BJ (cell line): ENCODE data around the gene LDB2. TPM values are rescaled to one million over a fixed set of nuclear protein-coding genes. Genes with fewer than 3 reads are reported as not detected.

Experiments
- CTCF ChIA-PET: fragments of 350-600 bp; formaldehyde crosslinking; extraction: SDS; loops from one replicate; lab custom pipeline; 2021; ENCODE audit warnings: antibody characterized with exemption, inconsistent platforms; lab: Yijun Ruan, JAX
- POLR2A ChIA-PET: fragments of 300-600 bp; sonication (Branson Sonifier 250); formaldehyde crosslinking; extraction: SDS; loops from one replicate; lab custom pipeline; 2021; ENCODE audit warnings: antibody characterized with exemption; lab: Charles Lee
- DNase-seq: peaks from one replicate; pipeline ENCODE4 v3.0.0-alpha.2; 2011; ENCODE audit warnings: low read depth
- H3K27me3 ChIP-seq: 2 replicates; pipeline ENCODE4 v1.6.0; 2011; ENCODE audit warnings: low read length; ENCODE audit not compliant: control insufficient read depth, insufficient read depth
- H3K36me3 ChIP-seq: 2 replicates; pipeline ENCODE4 v1.5.1; 2011; ENCODE audit warnings: low read length; ENCODE audit not compliant: control insufficient read depth, insufficient read depth
- H3K4me3 ChIP-seq: 2 replicates; pipeline ENCODE4 v1.5.1; 2011; ENCODE audit warnings: low read depth, mild to moderate bottlenecking, control low read depth, low read length
- polyA plus RNA-seq: library from polyadenylated mRNA; depleted of rRNA; stranded (reverse); fragments of >200 nt; gene quantifications from 2 replicates; pipeline ENCODE4 v1.2.3, GENCODE V29; 2011
- TF ChIP-seq, protein P1 (sequence below): IDR thresholded peaks from 2 replicates; pipeline ENCODE4 v1.5.1; 2011; ENCODE audit warnings: low read depth, mild to moderate bottlenecking, control low read depth, inconsistent platforms, low read length, moderate library complexity; ENCODE audit not compliant: insufficient read depth

The LDB2 gene
- polyA plus RNA-seq, 1 experiment: 79.7 TPM

DNA sequence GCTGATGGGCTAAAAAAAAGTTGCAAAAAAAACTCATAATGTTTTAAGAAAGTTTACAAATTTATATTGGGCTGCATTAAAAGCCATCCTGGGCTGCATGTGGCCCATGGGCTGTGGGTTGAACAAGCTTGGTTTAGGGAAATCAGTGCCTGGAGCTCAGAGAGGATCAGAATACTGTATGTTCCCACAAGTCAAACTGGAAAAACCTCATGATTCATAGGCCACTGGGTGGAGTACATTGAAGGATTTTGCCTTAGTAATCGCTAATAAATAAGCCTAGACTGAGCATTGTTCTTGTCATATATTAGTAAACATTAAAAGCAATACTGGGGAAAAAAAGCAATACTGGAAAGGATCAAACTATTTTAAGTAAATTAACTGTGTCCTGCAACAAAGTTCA, 425.9 kb downstream of the LDB2 start:
- no peak for DNase-seq
- Histone ChIP-seq H3K4me3 (no peak overlapping the region), H3K36me3 (no peaks in the 10 kb centered on the region), H3K27me3 (no peaks in the 10 kb centered on the region)
- POLR2A ChIA-PET: no interaction called here
- TF ChIP-seq, protein P1, sequence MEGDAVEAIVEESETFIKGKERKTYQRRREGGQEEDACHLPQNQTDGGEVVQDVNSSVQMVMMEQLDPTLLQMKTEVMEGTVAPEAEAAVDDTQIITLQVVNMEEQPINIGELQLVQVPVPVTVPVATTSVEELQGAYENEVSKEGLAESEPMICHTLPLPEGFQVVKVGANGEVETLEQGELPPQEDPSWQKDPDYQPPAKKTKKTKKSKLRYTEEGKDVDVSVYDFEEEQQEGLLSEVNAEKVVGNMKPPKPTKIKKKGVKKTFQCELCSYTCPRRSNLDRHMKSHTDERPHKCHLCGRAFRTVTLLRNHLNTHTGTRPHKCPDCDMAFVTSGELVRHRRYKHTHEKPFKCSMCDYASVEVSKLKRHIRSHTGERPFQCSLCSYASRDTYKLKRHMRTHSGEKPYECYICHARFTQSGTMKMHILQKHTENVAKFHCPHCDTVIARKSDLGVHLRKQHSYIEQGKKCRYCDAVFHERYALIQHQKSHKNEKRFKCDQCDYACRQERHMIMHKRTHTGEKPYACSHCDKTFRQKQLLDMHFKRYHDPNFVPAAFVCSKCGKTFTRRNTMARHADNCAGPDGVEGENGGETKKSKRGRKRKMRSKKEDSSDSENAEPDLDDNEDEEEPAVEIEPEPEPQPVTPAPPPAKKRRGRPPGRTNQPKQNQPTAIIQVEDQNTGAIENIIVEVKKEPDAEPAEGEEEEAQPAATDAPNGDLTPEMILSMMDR: no peak
- CTCF ChIA-PET: no interaction called here

DNA sequence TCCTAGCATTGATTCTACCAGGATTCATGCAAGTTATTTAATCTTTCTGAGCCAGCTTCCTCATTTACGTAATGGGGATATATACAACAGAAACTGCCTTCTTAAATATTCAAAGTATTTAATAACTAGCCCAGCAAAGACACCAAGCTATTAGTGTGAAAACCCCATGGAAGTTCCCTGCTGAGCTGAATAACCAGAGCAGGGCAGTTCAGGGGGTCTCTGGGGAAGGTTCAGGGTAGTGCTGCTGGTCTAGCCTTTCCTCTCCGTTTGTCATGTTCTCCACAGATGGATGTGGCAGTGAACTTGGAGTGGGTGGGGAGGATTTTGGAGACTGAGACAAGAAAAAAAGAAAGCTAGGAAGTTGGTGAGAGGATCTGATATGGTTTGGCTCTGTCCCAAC, 431.4 kb downstream of the LDB2 start:
- Histone ChIP-seq H3K4me3 (no peak overlapping the region), H3K36me3 (no peaks in the 10 kb centered on the region), H3K27me3 (no peaks in the 10 kb centered on the region; the same call in 1 of the 2 replicates)
- no peak for DNase-seq
- CTCF ChIA-PET: interaction anchor here (0.6 kb wide), 1 partner anchor 991 kb away, joined by 3 read pairs; no protein-coding TSS in a partner anchor
- TF ChIP-seq, protein P1: no peak
- POLR2A ChIA-PET: no interaction called here

DNA sequence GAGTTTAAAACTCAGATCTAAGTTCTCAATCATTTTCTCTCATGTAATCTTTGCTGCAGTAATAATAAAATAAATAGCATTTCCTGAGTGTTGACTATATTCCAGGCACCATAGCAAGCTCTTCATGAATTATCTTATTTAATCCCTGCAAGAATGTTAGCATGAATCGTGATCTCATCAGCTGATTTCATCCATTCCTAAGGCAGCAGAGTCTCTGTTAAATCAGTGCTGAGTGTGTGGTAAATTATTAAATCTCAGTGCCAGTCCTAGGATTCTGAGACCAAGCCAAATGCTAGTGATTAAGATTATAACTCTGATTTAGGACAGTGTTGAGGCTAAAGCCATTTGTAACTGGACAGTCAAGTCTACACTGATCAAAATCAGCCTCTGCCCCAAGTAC, 431.9 kb downstream of the LDB2 start:
- ChIA-PET POLR2A (no interaction called here), CTCF (interaction anchor here (0.6 kb wide), 1 partner anchor 991 kb away, joined by 3 read pairs; no protein-coding TSS in a partner anchor)
- no peak for DNase-seq
- H3K4me3 ChIP-seq: no peak overlapping the region
- H3K36me3 ChIP-seq: no peaks in the 10 kb centered on the region
- TF ChIP-seq, protein P1: no peak
- no peaks in the 10 kb centered on the region; the same call in 1 of the 2 replicates for H3K27me3 ChIP-seq

DNA sequence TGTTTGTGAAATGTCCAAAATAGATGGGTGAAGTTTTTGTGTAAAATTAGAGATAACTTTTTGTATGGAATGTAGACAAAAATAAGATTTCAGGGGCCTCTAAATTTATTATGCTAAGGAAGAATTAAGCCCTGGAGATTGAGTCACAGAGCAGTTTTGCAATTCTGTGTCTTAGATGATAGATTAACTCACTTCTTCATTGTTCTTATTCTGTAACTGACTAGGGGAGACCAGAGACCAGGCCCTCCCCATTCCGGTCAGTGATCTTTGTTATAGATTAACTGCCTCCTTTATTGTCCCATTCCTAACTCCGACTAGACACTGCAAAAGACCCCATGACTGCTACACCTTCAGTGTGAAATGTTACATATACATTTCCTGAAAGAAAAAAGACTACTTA, 433.8 kb downstream of the LDB2 start:
- Histone ChIP-seq H3K4me3 (no peak overlapping the region), H3K27me3 (no peaks in the 10 kb centered on the region; the same call in 1 of the 2 replicates), H3K36me3 (no peaks in the 10 kb centered on the region)
- TF ChIP-seq, protein P1: no peak
- ChIA-PET CTCF (no interaction called here), POLR2A (no interaction called here)
- no peak for DNase-seq

DNA sequence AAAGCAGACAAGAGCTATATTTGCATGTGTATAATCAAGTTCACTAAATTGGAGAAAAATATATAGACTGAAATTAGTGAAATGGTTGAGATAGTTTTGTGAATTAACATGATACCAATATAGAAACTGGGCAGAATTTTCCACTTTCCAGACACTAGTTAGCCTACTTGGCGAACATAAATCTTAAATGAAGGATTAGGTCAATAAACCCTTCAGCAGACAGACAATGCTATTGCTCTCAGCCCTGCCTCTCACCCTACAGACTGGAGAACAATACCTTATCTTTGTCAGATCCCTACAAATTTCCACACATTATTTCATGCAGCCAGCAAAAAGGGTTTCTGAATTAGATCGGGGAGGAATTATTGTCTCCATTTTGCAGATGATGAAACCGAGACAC, 435.8 kb downstream of the LDB2 start:
- CTCF ChIA-PET: no interaction called here

More for the DNA sequence above, 435.8 kb downstream of the LDB2 start:
- no peaks in the 10 kb centered on the region for H3K36me3 ChIP-seq
- no peaks in the 10 kb centered on the region; the same call in 1 of the 2 replicates for H3K27me3 ChIP-seq
- no peak overlapping the region for H3K4me3 ChIP-seq
- POLR2A ChIA-PET: no interaction called here
- DNase-seq: no peak
- TF ChIP-seq, protein P1: no peak
